Measurements from ENCODE around the gene FLRT1.

FLRT1 gene

DNA sequence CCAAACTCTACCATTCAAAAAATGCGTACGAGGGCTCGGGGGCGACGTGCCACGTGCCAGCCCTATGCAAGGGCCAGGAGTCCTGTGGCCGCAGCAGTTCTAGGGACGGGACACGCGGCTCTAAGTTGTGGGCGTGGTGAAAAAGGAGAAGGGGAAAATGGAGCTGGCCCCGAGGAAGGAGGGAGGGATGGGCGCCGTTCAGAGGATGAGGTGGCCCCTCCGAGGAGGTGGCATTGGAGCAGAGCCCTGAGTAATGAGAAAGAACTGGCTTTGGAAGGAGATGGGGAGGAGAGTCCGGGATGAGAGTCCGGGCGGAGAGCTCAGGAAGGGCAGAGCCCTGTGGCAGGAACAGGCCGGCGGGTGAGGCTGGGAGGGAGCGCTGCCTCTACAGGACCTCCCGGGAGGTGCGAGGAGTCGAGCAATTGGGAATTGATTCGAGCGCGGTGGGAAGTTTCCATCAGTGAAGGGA is 28.5 kb upstream of the FLRT1 start:
- DNase-seq (ENCODE audit: low read depth, low spot score) = no peak

DNA sequence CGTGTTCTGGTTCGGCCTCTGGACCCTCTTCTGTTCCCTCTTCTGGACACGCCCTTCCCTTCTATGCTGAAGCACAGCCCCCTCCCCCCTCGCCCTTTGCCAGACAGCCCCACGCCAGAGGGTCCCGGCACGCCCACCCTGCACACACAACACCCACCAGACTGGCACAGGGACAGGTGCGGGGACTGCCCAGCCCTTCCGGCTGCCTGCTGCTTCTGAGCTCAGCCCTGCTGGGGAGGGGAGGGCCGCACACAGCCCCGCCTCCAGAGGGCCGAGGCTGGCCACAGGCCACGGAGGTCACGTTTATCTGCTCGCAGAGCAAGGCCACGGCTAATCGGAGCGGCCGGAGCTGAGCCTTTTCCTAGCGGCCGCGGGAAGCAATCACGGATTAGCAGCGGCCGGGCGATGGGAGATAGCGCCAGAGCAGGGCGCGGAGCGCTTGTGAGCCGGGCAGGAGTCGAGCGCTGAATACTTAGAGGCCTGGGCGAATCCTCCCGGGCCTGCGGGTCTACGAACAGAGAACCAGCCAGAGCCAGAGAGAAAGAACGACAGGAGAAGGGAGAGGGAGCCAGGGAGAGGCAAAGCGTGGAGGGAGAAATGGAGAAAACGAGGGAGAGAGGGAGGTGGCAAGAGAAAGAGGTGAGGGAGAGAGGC is 28.0 kb upstream of the FLRT1 start:
- DNase-seq (ENCODE audit: low read depth, low spot score) = no peak

DNA sequence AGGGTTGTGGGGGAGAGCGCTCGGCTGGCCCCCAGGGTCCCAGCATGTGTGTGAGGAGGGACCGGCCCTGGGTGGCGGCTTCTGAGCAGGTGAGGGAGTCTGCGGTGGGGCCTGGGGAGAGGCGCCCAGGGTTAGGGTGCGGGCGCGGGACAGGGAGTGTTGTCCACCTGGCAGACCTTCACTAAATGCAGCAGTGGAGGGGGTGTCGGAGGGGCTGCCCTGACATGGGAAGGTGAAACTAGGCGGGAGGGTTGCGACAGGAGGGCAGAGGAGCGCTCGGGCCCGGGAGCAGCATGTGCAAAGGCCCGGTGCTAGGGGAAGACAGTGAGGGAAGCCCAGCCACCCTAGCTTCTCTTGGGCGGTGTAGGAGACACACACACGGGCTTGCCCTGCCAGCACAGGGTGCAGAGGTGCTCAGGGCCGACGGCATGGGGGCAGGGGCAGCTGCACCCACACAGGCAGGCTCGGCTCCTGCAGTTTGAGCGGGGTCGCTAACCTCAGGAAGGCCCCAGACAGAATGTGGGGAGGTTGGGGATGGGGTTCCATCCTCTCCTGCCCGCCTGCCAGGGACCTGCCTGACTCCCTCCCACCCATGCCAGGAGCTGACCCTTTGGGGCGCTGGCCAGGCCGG is 27.3 kb upstream of the FLRT1 start:
- DNase-seq (ENCODE audit: low read depth, low spot score) = no peak

DNA sequence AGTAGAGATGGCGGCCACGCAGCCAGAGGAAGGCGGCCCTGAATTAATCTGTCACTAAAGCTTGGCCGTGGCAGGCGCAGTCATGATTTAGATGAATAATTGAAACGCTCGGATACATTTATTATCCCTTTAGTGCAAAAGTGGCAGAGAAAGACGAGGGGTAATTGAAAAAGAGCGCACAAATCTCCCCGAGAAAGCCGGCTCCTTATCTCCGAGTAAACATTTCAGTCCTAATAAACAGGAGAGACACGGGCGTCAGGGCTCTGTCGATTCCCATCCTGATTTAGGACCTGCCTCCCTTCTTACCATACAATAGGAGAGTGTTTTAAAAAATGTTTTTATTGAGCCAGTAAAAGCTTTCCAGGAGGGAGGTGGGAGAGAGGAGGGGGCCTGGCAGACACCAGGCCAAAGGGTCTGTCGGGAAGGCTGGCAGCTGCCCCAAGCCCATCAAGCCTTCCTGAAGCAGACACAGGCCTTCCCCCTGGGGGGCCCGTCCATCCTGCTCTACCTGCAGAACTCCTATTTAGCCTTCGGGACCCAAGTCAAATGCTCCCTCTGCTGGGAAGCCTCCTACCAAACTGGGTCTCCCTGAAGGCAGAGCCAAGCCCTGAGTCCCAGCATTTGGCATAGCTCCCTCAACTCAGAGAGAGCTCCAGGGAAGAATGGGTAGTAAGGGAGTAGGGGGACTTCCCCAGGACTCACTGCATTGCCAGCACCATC is 26.7 kb upstream of the FLRT1 start:
- no peak for DNase-seq (ENCODE audit: low read depth, low spot score)

DNA sequence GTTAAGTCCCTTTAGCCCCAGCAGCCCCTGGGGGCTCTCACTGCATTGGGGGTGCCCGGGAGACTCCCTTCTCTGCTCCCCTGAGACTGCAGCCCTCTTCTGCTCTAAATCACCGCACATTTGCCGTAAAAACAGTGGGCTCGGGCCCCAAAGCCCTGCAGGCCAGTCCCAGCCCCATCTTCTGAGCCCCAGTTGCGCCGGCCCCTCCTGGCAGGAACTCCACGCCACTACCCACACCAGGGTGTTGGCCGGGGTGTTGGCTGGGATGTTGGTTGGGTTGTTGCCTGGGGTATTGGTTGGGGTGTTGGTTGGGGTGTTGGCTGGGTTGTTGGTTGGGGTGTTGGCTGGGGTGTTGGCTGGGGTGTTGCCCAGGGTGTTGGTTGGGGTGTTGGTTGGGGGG is 26.0 kb upstream of the FLRT1 start:
- DNase-seq (ENCODE audit: low read depth, low spot score) = no peak

DNA sequence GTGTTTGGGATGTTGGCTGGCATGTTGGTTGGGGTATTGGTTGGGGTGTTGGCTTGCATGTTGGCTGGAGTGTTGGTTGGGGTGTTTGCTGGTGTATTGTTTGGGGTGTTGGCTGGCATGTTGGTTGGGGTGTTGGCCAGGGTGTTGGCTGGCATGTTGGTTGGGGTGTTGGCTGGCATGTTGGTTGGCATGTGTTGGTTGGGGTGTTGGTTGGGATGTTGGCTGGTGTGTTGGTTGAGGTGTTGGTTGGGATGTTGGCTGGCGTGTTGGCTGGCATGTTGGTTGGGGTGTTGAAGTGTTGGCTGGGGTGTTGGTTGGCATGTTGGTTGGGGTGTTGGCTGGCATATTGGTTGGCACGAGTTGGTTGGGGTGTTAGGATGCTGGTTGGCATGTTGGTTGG is 24.9 kb upstream of the FLRT1 start:
- no peak for DNase-seq (ENCODE audit: low read depth, low spot score)

DNA sequence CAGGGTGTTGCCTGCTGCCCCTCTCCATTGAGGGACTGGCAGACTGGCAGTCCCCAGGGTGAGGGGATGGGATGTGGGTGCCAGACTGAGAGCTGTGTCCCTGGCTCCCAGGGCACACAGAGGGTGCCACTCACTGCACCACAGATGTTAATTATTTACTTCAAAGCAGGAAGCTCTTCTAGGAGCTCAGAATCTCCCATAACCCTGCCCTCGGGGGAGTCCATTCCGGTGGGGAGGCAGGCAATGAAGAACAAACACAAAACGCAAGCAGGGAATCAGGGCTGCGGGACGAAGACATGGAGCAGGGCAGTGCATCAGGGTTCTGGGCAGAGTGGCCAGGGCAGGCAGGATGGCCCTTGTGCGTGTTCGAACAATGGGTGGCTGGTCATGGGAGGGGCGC is 24.4 kb upstream of the FLRT1 start:
- no peak for DNase-seq (ENCODE audit: low read depth, low spot score)

DNA sequence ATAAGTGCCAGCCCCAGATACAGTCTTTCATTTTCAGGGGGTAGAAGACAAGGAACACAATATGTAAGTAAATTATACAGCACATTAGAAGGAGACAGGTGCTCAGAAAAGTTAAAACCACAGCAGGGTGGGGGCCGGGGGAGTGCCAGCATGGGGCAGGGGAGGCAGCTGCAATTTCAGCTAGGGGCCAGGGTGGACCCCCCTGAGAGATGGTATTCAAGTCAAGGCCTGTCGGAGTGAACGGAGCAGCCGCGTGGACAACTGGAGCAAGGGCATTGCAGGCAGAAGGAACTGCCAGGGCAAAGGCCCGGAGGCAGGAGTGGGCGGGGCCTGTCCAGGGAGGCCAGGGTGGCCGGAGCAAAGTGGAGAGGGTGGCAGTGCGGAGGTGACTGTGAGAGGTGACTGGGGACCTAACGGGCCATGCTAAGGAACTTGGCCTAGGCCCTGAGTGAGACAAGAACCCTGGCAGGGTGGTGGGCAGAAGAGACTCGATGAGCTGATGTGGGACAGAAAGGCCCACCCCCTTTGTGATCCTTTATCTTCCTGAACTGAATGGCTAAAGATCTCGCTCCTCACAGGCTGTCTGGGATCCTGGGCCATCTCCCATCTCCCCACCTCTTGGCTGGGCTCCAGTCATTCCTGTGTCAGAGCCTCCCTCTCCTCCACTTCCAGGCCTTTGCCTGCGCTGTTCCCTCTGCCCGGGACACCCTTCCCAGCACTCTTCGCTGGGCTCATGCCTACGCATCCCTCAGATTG is 22.4 kb upstream of the FLRT1 start:
- DNase-seq (ENCODE audit: low read depth, low spot score) = no peak

DNA sequence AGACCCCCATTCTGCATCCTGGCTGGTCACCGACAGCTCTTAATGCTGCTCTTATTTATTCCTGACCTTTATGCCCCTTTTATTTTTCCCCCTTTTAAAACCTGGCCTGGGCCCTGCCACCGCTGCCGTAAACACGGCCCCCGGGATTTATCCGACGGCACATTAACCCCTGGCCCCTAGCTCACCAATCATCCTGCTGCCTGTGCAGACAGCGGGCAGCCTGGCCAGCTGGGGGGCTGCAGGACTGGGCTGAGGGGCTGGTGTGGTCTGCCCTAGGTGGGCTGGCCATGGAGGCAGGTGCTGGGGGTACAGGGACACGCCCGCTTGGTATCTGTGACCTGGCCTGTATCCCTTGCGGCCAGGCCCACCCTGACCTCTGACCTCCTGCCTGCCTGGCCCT is 21.4 kb upstream of the FLRT1 start:
- DNase-seq (ENCODE audit: low read depth, low spot score) = no peak

DNA sequence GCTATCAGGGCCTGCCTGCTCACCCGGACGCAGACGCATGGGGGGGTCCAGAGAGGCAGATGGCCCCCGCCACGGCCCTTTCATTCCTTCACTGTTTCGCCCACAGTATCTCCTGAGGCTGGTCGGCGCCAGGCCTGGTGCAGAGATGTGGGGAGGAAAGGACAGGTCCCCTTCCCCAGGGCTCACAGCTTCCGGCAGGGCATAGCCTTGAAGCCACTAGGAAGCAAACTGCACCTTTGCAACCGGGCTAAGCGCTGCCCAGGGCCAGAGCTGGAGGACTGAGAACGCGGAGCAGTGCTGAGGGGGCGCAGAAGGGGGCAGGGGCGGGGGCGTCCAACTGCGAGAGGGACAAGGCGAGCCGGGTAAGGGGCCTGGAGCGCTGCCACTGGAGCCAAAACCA is 20.2 kb upstream of the FLRT1 start:
- no peak for DNase-seq (ENCODE audit: low read depth, low spot score)

DNA sequence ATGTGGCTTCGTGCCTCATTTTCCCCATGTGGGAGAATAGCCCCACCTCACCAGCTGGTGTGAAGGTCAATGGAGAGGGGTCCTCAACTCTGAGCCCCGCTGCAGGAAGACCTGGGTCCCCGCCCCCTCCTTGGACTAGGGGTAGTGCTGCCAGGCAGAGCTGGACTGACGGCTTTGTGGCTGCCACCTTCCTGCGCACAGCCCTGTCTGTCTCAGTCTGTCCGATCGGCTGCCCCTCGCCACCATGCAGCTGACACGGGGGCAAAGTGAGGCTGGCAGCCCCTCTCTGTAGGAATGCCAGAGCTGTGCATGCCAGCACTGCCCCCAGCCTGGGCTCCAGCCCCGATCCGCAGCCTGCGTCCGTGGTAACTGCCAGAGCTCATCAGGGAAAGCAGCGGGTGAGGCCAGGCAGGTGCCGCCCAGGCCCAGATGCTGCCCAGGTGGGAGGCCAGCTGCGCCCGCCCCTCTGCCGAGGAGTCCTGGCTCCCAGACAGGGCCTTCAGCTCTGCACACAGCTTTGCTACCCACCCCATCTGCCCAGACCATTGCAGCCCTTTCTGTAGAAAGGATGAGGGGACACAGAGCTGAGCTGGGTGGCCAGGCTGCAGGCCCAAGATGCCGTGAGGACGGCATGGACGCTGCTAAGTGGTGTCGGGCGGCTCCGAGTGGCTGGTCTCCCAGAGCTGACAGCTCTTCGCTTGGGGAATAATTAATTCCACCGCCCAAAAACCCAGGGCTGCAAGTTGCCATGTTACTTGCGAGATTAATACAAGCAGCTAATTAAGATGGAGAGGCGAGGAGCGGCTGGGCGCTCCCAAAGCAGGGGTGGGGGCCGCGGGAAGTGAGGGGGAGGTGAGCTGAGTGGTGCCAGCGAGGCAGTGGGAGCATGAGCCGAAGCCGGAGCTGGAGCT is 19.5 kb upstream of the FLRT1 start:
- DNase-seq (ENCODE audit: low read depth, low spot score) = no peak

DNA sequence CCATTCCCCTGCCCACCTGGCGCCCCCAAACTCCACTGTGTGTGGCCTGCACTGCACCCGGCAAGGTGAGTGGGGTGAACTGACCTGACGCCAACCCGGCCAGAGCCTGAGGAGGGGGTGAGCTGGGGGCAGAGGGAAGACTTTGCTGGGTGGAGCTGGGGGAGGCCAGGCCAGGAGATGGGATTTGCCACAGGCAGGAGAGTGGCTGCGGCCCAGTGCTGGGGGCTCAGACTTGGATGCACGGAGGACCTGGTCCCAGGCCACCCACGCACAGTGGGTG is 17.8 kb upstream of the FLRT1 start:
- no peak for DNase-seq (ENCODE audit: low read depth, low spot score)

DNA sequence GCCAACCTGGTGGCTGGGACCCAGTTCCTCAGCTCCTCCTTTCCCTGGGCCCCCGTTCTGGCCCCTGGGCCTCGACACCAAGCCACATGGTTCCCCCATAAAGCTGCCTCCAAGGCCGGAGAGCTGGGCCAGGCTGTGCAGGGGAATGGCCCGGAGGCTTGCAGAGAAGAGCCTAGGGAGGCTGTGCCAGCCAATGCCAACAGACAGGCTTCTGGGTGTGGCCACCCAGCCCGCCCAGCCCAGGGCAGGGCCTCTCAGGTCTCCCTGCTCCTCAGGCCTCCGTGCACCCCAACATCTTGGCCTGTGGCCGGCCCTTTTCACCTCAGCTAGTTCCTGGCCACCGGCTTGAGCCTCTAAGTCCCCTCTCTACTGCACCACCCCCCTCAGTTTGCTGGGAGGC is 17.4 kb upstream of the FLRT1 start:
- DNase-seq (ENCODE audit: low read depth, low spot score) = no peak

DNA sequence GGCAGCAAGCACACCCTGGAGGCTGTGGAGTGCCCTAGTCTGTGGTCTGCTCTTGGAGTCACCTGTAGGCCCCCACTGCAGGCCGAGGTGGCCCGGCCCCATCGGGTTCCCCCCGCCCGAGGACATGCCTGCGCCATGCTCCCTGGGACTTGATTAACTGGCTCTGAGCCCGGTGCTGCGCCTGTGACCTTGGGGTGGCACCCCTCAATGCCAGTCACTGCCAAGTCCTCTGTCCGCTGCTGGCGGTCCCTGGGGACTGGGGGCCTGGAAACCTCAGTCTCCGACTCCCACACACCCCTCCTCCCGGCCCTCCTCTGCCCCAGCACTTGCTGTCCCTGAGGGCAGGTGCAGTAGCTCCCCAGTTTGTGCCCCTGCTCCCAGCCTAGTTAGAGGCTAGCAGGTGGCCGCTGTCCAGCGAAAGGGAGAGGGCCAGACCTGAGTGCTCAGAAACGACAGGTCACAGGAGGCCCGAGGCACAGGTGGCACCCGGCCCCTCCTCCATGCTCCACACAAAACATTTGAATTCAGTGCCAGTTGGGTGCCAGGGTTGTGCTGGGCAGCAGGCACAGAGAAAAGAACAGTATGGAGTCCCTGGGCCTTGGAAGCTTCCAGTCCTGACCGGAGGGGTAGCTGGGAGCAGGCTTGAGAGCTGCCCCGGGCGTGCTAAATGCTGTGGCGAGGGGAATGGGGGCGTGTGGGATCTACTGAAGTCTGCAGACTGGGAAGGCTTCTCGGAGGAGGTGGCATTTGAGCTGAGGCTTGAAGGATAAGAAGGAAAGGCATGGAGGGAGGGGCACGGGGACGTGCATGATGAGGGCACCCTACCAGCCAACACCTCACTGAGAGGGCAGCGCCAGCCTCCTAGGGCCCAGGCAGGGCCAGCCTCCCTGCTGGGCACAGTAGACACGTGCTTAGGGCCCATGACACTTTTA is 16.4 kb upstream of the FLRT1 start:
- no peak for DNase-seq (ENCODE audit: low read depth, low spot score)

DNA sequence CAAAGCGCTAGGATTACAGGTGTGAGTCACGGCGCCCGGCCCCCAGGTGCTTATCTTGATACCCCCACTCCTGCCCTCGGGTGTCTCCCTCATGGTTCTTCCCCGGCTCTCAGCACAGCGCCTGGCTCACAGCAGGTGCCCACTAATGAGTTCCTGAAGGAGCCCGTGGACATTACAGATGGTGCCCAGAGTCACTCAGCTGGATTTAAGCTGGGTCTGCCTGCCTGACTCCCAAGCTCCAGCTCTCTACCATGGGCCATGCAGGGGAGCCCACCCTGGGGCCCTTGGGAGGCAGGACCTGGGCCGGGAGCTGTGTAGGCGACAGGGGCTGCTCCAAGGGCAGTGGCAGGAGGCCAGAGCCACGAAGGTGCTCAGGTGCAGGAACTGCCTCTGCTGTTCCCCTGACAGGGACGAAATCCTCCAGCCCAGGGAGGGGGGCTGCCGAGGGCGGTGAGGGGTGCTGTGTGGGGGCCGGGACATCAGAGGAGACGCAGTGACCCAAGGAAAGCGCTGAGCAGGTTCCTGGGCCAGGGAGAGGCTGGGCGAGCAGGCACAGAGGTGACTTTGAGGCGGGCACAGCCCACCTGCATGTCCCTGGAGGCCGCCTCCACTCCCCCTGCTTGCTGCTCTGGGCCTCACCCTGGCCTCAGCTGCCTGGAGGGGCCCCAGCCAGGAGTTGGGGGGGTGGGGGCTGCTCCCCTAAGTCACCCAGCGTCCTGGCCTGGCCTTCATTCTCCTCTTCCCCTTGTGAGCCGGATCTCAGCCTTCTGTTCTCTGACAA is 14.6 kb upstream of the FLRT1 start:
- DNase-seq (ENCODE audit: low read depth, low spot score) = no peak

DNA sequence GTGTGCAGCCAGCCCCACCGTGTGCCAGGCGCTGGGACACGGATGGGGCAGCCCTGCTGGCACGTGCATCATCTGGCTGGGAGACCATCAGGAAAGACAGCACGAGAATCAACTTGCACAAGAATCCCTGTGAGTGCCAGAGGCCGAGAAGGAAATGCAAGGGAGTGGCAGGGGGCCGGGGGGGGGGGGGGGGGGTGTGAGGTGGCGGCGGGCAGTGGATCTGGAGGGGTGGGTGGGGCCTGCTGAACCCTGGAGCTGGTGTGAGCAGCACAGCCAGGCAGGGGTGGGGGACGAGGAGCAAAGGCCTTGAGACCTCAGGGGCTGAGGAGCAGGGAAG is 14.0 kb upstream of the FLRT1 start:
- DNase-seq (ENCODE audit: low read depth, low spot score) = no peak

DNA sequence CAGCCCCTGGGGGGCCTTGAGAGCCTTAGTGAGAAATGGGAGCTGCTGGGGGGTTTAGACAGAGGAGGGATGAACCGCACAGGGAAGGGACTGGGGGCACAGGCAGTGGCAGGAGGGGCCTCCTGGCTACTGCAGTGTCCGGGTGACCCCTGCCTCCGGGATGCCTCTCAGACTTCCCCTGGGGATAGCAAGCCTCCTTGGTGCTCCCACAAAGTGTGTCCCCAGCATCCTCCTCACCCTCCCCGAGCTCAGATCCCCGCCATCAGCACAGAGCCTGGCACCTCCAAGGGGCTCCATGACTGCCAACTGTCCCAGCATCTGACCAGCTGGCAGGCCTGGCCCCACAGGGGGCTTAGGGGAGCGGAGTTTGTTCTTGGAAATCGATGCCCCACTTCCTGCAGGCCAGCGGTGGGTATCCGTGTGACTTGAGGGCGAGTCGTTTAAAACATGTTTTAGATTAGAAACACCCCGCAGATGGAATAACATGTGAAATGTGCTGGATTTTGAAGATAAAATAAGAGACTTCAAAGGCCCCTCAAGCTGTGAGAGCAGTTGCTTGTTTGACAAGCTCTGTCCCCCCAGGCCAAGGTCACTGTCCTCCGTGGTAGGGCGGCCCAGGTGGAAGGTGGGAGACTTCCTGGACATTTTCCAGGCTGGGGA is 13.5 kb upstream of the FLRT1 start:
- DNase-seq (ENCODE audit: low read depth, low spot score) = no peak

DNA sequence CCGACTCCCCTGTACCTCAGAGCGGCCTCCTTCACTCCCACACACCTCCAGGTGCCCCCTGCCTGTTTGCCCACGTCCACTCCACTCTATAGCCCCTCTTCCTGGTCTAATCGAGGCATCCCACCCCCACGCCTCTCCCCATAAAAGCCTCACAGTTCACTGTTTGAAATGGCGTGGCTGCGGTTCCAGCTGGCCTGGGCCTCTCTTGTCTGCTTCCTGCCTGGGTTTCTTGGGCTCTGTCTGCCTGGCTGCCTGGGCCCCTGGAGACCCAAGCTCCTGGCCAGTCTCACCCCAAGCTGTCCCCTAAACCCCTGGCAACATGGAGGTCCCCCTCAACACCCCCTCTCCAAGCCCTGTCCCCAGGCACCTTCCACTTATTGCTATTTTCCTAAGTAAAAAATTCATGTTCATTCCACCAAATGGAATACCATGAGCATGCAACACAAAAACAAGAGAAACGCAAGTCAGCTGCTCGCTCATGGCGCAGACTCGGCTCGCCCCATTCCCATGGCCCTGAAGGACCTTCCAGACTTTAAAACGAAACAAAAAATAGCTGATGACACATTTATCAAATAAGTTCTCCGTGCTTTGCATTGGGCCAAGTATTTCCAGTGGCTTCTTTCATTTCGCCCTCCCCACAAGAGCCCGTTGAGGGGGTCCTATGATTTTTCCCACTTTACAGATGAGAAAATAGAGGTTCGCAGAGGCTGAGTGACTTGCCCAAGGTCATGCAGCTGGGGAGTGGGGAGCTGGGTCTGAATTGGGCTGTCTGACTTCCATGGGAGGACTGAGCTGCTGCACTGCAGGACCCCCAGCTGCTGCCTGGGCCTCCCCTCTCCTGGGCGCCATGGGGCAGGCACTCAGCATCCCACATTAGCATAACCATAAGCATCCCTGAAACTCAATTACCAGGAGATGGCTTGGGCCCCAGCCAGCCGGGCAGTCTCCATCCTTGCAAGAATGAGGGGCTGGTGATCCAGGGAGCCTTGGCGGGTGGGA is 11.7 kb upstream of the FLRT1 start:
- DNase-seq (ENCODE audit: low read depth, low spot score) = no peak
